Lung (tissue), 12 donors: ENCODE results near the gene GPR153. TPM values are rescaled to one million over a fixed set of nuclear protein-coding genes. Genes with fewer than 3 reads are reported as not detected.
A peak's percentile ranks its signal among the peaks of the same experiment; 100 is the strongest.
"Not testable (repeated sequence)": the region's sequence is repeated elsewhere in the genome, so short reads cannot be mapped to it uniquely, and the experiment has no call there.

Source experiments
- ATAC-seq: fragments of 200-7000 bp; cut with Tn5 transposase; one replicate; pipeline ENCODE4 v1.9.1; 2020; ENCODE audit warnings: moderate number of reproducible peaks; ENCODE audit not compliant: insufficient read depth, low FRiP score
- DNase-seq, 3 donors: peaks; one replicate each; pipeline ENCODE4 v3.0.0-alpha.2; 2013 to 2017
- H3K27ac ChIP-seq, 2 donors: one replicate each; pipeline ENCODE4 v1.5.1; 2013; ENCODE audit warnings: mild to moderate bottlenecking in 2 of 2, moderate library complexity in 2 of 2, control low read depth in 1 of 2, inconsistent platforms in 1 of 2, low read depth in 1 of 2, low read length in 1 of 2
- H3K27me3 ChIP-seq, 3 donors: one replicate each; pipeline ENCODE4 v1.5.1; 2013; ENCODE audit warnings: low read length in 2 of 3; ENCODE audit not compliant: control insufficient read depth in 3 of 3, insufficient read depth in 3 of 3
- H3K36me3 ChIP-seq, 4 donors: one replicate each; pipeline ENCODE4 v1.5.1; 2013; ENCODE audit warnings: low read length in 4 of 4, mild to moderate bottlenecking in 1 of 4, moderate library complexity in 1 of 4; ENCODE audit not compliant: control insufficient read depth in 4 of 4, insufficient read depth in 4 of 4
- H3K4me1 ChIP-seq, 5 donors: one replicate each; pipeline ENCODE4 v1.5.1; 2013; ENCODE audit warnings: low read length in 5 of 5, mild to moderate bottlenecking in 2 of 5, moderate library complexity in 1 of 5; ENCODE audit not compliant: control insufficient read depth in 5 of 5, insufficient read depth in 5 of 5
- H3K4me3 ChIP-seq: one replicate; pipeline ENCODE4 v1.5.1; 2013; ENCODE audit warnings: mild to moderate bottlenecking, control low read depth, moderate library complexity
- H3K9ac ChIP-seq, 2 donors: one replicate each; pipeline ENCODE4 v1.5.1; 2013; ENCODE audit warnings: low read length in 2 of 2, control low read depth in 1 of 2; ENCODE audit not compliant: insufficient read depth in 1 of 2
- H3K9me3 ChIP-seq, 4 donors: one replicate each; pipeline ENCODE4 v1.5.1; 2013; ENCODE audit warnings: low read length in 3 of 4, mild to moderate bottlenecking in 1 of 4, moderate library complexity in 1 of 4; ENCODE audit not compliant: control insufficient read depth in 4 of 4, insufficient read depth in 3 of 4
- CTCF ChIP-seq: IDR thresholded peaks from 2 replicates; pipeline ENCODE4 v1.5.1; 2012; ENCODE audit warnings: mild to moderate bottlenecking; ENCODE audit errors: control extremely low read depth, extremely low read depth
- WGBS, 2 donors: extraction: QIAGEN DNeasy Blood & Tissue Kit; methylation state at CpG; one replicate each; pipeline ENCODE4 v1.1.7; 2013; 5-methylcytosine and 5-hydroxymethylcytosine counted together
- polyA plus RNA-seq, 2 donors: library from polyadenylated mRNA; stranded (reverse); fragments of 200-250 nt; gene quantifications; one replicate each; pipeline ENCODE4 v1.2.1, GENCODE V29; 2013
- total RNA-seq, 2 donors: library from RNA; depleted of rRNA in 1 of 2; stranded (reverse); fragments of >200 nt in 1 of 2; gene quantifications; one replicate each; pipeline ENCODE4 v1.2.1, GENCODE V29; 2014 to 2021
- donor health status: control.
- donor health status: control.
- donor health status: Bipolar disorder and iron deficiency.
- donor health status: healthy.
- donor health status: DM: yes; HTN: yes; CAD: no.

Gene GPR153
- total and polyA plus RNA-seq, 4 donors = 3.2 to 17.0 (median 6.2) TPM

DNA sequence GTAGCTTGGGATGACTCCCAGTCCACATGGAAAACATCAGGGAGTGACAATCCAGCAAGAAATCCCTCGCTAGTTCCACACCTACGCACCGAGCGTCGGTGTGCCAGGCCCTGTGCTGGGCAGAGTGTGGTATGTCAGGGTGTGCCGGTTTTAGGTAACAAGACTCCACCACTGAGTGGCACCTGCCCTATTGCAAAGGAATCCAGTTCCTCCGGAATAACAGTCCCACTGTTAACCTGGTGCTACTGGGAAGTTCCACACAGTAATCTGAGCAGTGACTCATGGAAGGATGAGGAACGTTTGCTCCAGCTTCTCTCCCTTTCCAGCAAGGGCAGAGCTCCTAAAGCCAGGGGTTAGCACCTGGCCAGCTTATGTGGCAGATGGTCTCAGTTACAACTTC lies 40.7 kb downstream of the GPR153 start:
- Histone ChIP-seq H3K9me3 (no peaks in the 10 kb centered on the region), H3K9ac (no peak overlapping the region), H3K27me3 (no peaks in the 10 kb centered on the region), H3K4me3 (no peak overlapping the region), H3K4me1 (peaks cover 0 to 3% (median 0%) of the 10 kb centered on the region in 5 donors), H3K27ac (no peak overlapping the region), H3K36me3 (peaks cover 0 to 21% (median 16%) of the 10 kb centered on the region in 4 donors)
- peak in 1 of 3 donors; percentile 39 for DNase-seq
- no peak for TF ChIP-seq CTCF
- no peak for ATAC-seq
- 78 to 86% methylated on average over 8 of the region's 8 CpGs for WGBS, 2 donors

GRCh38 chr1:6219641-6220040 lies 41.3 kb downstream of the GPR153 start:
- not testable (repeated sequence) for H3K4me3 ChIP-seq, H3K9ac ChIP-seq, DNase-seq, H3K27me3 ChIP-seq, H3K4me1 ChIP-seq, H3K9me3 ChIP-seq, H3K27ac ChIP-seq, ATAC-seq
- peaks cover 0 to 17% (median 13%) of the 10 kb centered on the region in 4 donors for H3K36me3 ChIP-seq
- 86 to 92% methylated on average over 11 of the region's 11 CpGs for WGBS, 2 donors

DNA sequence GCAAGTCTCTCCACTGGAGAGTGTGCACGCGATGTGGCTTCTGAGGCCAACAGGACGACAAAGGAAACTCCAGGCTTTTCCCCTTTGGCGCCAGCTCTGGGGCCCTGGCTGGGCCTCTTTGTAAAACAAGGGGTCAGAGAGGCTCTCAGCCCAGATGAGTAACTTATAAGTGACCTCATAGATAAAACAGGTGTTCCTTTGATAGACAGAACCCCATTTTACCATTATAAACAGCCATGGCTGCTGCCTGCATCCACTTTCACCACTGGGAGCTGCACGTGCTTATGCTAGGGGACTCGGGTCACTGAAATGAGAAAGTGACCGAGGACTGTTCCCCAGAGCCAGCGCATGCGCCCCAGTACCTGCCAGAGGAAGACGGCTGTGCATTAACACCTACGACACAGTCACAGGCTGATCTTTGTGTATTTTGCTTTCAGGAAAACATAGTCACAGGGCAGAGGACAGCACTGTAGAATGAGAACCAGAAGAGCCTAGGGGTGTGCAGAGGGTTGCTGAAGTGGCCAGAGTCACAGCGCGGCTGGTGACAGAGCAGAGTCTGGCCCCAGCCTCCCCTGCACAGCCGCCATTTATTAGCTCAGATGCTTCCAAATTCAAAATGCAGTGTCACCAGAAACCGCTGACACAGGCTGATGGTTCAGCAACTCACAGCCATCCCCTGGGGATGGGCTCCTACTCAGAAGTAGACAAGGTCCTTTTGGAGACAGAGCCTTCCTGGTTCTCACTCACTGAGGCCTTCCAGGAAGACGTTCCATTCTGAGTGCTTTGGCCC lies 42.3 kb downstream of the GPR153 start:
- Histone ChIP-seq H3K36me3 (peaks cover 0 to 10% (median 7%) of the 10 kb centered on the region in 4 donors), H3K27ac (no peak overlapping the region), H3K9ac (no peak overlapping the region), H3K4me1 (peaks cover 0 to 3% (median 0%) of the 10 kb centered on the region in 5 donors), H3K9me3 (no peaks in the 10 kb centered on the region), H3K27me3 (no peaks in the 10 kb centered on the region), H3K4me3 (no peak overlapping the region)
- DNase-seq (peak; percentile 38 to 52 (median 51)), ATAC-seq (no peak)
- no peak for TF ChIP-seq CTCF
- 75 to 82% methylated on average over 16 of the region's 16 CpGs for WGBS, 2 donors

- no peak for TF ChIP-seq CTCF
- H3K36me3 ChIP-seq = no peaks in the 10 kb centered on the region
- DNase-seq = no peak
These were observed 48.5 kb downstream of the GPR153 start for GRCh38 chr1:6212193-6212959.

More at GRCh38 chr1:6212193-6212959, 48.5 kb downstream of the GPR153 start:
- H3K9me3 ChIP-seq = no peaks in the 10 kb centered on the region
- WGBS, 2 donors = 62 to 76% methylated on average over 20 of the region's 20 CpGs
- no peak for ATAC-seq
- H3K27ac ChIP-seq = no peak overlapping the region
- H3K9ac ChIP-seq = no peak overlapping the region
- peaks cover 0 to 9% (median 0%) of the 10 kb centered on the region in 5 donors for H3K4me1 ChIP-seq
- H3K27me3 ChIP-seq = peaks cover 0 to 7% (median 4%) of the 10 kb centered on the region in 3 donors
- H3K4me3 ChIP-seq = no peak overlapping the region
